Measurements from ENCODE around the gene SERGEF.
"Not testable (repeated sequence)": the region's sequence is repeated elsewhere in the genome, so short reads cannot be mapped to it uniquely, and the experiment has no call there.

The SERGEF gene

GRCh38 chr11:17898782-17899181 is 114.1 kb downstream of the SERGEF start:
- DNase-seq: no peak

GRCh38 chr11:17898071-17898470 is 114.8 kb downstream of the SERGEF start:
- DNase-seq: no peak

GRCh38 chr11:17897495-17897894 is 115.4 kb downstream of the SERGEF start:
- no peak for DNase-seq

GRCh38 chr11:17896496-17897151 is 116.2 kb downstream of the SERGEF start:
- DNase-seq: not testable (repeated sequence)

- no peak for DNase-seq
These were observed 117.8 kb downstream of the SERGEF start for GRCh38 chr11:17894929-17895658.

- no peak for DNase-seq
These were observed 120.4 kb downstream of the SERGEF start for GRCh38 chr11:17892409-17892808.

DNA sequence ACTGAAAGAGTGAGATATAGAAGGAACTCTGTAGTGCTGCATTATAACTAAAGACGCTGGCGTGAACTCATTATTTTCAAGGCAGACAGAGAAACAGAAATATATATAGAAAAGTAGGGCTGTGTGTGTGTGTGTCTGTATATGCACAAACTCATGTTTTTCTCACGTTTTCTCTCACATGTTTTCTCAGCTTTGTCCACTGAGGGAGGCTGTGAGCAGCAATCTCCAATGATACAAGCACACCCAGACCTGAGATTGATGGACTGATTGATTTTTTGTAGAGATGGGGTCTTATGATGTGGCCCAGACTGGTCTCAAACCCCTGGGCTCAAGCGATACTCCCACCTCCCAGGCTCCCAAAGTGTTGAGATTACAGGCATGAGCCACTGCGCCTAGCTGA is 122.5 kb downstream of the SERGEF start:
- no peak for DNase-seq

GRCh38 chr11:17887779-17888178 is 125.1 kb downstream of the SERGEF start:
- DNase-seq: no peak

DNA sequence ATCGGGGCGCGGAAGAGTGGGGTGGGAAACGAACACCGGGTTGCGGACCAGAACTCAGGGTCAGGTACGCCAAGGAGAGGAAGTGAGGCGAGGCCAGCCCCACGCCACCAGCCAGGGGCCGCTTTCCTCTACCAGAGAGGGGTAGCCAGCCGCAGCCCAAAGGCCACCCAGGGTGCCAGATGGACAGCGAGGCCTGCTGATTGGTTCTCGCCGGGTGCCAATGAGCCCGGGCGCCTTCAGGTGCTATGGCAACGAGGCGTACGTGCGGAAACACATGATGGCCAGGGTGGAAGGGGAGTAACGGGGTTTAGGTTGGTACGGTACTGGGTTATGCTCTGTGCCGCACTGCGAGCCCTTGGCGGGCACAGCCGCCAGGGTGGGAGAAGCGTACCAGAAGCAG is 128.9 kb downstream of the SERGEF start:
- DNase-seq: no peak

GRCh38 chr11:17883057-17883456 is 129.8 kb downstream of the SERGEF start:
- no peak for DNase-seq

GRCh38 chr11:17878743-17879142 is 134.1 kb downstream of the SERGEF start:
- no peak for DNase-seq

GRCh38 chr11:17877886-17878285 is 135.0 kb downstream of the SERGEF start:
- no peak for DNase-seq

- DNase-seq: no peak
These were observed 136.0 kb downstream of the SERGEF start for GRCh38 chr11:17876827-17877226.

DNA sequence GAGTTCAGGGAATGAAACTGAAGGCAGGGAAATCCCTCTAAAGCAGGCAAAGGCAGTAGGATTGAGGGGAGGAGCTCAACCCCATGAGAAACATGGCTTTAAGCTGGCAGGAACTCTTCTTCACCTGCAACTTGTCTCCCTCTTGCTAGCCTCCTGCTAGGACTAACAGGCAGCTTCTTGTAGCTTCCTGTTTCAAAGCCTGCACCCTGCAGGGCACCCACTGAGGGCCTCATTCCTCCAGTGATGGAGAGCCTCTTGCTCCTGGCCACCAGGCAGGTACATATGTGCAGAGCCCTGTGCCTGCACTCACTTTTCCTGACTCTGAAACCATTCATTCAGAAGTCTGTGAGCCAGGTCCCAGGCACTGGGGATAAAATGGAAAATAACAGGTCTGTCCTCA is 137.0 kb downstream of the SERGEF start:
- no peak for DNase-seq

DNA sequence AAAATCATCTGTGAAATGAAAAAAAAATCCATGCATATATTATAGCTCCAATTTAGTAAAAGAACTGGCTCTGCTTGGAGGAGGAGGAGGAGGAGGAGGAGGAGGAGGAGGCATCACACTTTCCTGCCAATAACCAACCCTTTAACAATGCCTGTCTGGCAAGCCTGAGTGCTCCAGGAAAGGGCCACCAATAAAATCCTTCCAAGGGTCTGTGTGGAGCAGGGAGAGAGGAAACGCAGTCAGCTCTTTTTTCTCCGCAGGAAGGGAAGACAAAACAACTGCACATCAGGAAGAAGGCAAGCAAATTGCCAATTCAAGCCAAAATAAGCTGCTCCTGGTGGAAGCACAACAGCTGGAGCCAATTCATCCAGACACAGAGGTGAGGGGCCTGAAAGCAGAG is 139.3 kb downstream of the SERGEF start:
- no peak for DNase-seq

DNA sequence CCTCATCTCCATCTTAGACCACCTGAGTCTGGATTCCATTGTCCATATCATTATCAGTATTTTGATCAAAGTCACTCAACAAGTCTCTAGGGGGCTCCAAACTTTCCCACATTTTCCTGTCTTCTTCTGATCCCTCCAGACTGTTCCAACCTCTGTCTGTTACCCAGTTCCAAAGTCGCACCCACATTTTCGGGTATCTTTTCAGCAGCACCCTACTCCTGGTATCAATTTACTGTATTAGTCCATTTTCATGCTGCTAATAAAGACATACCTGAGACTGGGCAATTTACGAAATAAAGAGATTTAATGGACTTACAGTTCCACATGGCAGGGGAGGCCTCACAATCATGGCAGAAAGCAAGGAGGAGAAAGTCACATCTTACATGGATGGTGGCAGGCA is 144.4 kb downstream of the SERGEF start:
- not testable (repeated sequence) for DNase-seq

- no peak for DNase-seq
These were observed 145.5 kb downstream of the SERGEF start for GRCh38 chr11:17867341-17867740.

DNA sequence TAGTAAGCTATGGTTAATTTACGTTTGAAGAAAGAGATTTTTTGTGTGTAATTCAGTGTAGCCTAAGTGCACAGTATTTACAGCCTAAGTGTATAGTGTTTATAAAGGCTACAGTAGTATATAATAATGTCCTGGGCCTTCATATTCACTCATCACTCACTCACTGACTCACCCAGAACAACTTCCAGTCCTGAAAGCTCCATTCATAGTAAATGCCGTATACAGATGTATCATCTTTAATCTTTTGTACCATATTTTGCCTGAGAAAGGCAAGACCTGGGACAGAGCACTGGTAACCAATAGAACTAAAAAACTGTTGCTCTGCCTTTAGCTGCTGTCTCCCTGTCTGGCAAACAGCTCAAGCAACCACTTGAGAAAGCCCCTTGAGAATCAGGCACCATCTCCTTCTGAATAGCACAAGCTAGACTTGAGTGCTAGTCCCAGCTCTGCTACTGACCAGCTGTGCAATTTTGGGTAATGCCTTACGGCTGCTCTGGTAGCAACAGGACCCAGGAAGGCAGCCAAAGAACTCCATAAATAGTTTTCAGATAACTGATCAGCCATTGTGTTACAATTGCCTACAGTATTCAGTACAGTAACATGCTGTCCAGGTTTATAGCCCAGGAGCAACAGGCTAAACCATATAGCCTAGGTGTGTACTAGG is 146.9 kb downstream of the SERGEF start:
- DNase-seq: no peak

DNA sequence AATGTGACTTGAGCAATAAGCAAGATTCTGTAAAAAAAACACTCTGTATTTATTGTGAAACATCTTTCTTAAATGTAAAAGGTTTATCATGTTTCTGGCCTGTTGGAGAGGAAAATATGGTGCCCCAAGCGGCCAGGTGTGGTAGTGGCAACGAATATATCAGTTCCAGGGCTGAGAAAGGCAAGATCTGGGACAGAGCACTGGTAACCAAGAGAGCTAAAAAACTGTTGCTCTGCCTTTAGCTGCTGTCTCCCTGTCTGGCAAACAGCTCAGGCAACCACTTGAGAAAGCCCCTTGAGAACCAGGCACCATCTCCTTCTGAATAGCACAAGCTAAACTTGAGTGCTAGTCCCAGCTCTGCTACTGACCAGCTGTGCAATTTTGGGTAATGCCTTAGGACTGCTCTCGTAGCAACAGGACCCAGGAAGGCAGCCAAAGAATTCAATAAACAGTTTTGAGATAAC is 148.3 kb downstream of the SERGEF start:
- DNase-seq: no peak

GRCh38 chr11:17861036-17861755 is 151.7 kb downstream of the SERGEF start:
- no peak for DNase-seq

GRCh38 chr11:17859552-17859951 is 153.3 kb downstream of the SERGEF start:
- no peak for DNase-seq

DNA sequence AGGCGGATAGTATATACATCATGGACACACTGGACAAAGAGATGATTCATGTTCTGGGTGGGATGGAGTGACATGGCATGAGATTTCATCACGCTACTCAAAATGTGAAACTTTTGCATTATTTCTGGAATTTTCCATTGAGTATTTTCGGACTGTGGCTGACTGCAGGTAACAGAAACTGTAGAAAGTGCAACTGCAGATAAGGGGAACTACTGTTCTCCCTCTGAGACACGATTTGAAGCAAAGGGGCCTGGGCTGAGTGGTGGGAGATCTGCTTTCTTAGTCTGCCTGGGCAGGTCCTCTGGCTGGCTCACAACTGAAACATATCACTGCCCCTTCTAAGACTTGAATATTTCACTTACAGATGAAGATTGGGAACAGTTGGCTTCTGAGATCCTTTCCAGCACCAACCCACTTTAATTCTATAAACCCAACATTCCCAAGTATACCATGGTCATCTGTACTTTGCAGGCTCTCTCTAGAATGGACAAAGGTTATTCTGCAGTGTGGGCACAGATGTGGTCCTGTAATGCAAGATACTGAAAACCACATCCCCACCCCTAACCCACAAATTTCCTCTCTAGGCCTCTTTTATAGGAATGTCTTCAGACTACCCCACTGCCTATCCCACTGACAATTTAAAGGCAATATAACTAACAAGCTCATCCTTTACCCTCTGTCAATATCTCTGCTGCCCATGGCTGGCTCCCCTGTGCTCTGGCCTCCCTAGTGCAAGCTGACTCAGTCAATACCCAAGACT is 157.1 kb downstream of the SERGEF start:
- DNase-seq: no peak

DNA sequence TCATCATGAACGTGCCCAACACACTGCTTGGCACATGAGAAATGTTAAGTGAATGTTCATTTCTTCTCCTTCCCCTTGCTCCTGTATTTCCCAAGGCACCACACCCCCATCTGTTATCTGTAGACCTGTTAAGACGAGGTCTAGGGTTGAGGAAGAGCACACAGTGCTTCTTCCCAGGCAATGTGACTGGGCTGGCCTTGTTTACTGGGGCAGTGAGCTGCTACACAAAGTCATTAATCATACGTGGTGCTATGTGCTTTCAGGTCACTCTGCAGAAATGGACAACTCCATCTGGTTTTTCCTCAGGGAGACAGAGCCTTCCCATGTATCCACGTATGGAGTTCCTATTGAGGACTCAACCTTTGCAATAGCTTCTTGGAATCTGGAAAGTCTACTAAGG is 159.6 kb downstream of the SERGEF start:
- DNase-seq: no peak

All from COR-L47 (cell line).